Keratinocyte (primary cell): ENCODE results near the gene PGS1.

Experiments used
- CTCF ChIP-seq, 3 experiments: IDR thresholded peaks in 1 of 3; conservative IDR thresholded peaks in 1 of 3; optimal IDR thresholded peaks in 1 of 3; 2 replicates in 2 of 3; 3 replicates in 1 of 3; pipeline versions ENCODE3 to v1.5.1; 2011; ENCODE audit warnings: low read length in 3 of 3, mild to moderate bottlenecking in 3 of 3, moderate library complexity in 2 of 3, control low read depth in 1 of 3, inconsistent platforms in 1 of 3; ENCODE audit not compliant: insufficient read depth in 2 of 3; ENCODE audit errors: extremely low read depth in 1 of 3
- EZH2 ChIP-seq: IDR thresholded peaks from one replicate; pipeline ENCODE4 v1.6.1; 2012; ENCODE audit warnings: inconsistent platforms, mild to moderate bottlenecking, low read length, moderate library complexity

- TF ChIP-seq CTCF (optimal IDR thresholded peaks at IDR 0.05 in 1 of 3, IDR thresholded peaks at IDR 0.05 in 1 of 3, conservative IDR thresholded peaks at IDR 0.05 in 1 of 3; ENCODE audit: extremely low read depth in 1 of 3, insufficient read depth in 2 of 3, low read length in 3 of 3) (no peak), EZH2 (no peak)
Measured at GRCh38 chr17:78411241-78411857, 32.9 kb downstream of the PGS1 start.
